ENCODE data around the gene MUC2. TPM values are rescaled to one million over a fixed set of nuclear protein-coding genes. Genes with fewer than 3 reads are reported as not detected.

The MUC2 gene
- total RNA-seq, 1 experiment from 2014 or later: 0.47 TPM

DNA sequence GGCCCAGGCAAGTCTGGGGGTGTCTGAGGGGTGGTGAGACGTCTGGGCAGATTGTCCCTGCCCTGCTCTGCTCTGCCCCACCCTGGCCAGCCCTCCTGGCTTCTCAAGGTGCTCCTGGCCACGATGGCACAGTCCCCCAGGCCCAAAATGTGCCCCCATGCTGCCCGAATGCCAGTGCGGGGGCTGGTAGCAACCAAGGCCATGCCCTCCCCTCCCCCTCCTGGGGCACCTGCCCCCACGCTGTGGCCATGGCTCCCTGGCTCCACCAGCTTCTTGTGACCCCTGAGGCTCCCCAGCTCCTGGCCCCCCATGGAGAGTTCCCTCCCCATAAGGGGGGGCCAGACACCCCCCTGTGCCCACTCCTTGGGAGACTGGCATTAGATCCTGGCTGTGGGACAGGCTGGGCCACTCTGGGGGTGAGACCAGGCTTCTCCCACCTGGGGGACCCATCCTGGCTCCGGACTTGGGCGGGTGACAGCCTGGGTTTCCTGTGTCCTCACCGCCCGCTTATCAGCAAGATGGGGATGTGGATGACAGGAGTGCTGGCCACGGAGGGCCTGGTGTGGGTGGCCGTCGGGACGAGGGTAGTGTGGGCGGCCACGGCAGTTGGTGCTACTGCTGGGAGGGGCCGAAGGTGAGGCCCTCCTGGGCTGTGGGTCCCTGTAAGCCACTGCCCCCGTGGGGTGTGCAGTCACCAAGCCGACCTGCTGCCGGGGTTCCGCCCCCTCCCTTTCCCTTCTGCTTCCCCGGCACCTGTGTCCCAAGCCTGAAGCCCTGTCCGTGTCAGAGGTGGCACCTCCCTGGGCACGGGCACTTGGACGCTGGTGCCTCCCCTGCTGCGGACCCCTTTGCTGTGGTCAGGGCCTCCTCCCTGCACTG is 22.3 kb upstream of the MUC2 start:
- intact Hi-C loops (cut with micrococcal nuclease): loop anchor here (10.0 kb wide), 1 partner anchor 178 kb away; no protein-coding TSS in a partner anchor
- no peaks in the 10 kb centered on the region for H3K36me3 ChIP-seq (ENCODE audit: control insufficient read depth in 1 of 2, insufficient read depth in 2 of 2, low read length in 2 of 2)
- H3K4me1 ChIP-seq (ENCODE audit: control insufficient read depth in 1 of 2, insufficient read depth in 2 of 2, low read length in 2 of 2): peaks cover 3 to 18% of the 10 kb centered on the region in 2 experiments; a peak in 3 of 4 replicates
- H2AFZ ChIP-seq (ENCODE audit: low read depth, low read length, poor library complexity, severe bottlenecking): no peak overlapping the region
- no peaks in the 10 kb centered on the region for H3K9me3 ChIP-seq (ENCODE audit: control insufficient read depth in 1 of 2, insufficient read depth in 1 of 2, low read depth in 1 of 2, low read length in 2 of 2)
- ChIA-PET CTCF (interaction anchor here (1.0 to 1.6 kb wide), 2 partner anchors 128 to 154 kb away, joined by 3 to 6 read pairs; no protein-coding TSS in a partner anchor), POLR2A (no interaction called here), RAD21 (ENCODE audit: low non-redundant PET in 1 of 2, low total read pairs in 2 of 2, uncharacterized antibody in 2 of 2, unreplicated experiment in 2 of 2) (interaction anchor here in 1 of 2 experiments (1.0 kb wide), 1 partner anchor 204 kb away, joined by 4 read pairs; no protein-coding TSS in a partner anchor)
- BruUV-seq (replicated peaks): no TSS peak
- no peaks in the 10 kb centered on the region for H4K20me1 ChIP-seq (ENCODE audit: insufficient read depth)
- H3K9ac ChIP-seq (ENCODE audit: low read length): no peak overlapping the region
- DNase-seq (ENCODE audit: low read depth, low spot score) (no peak), ATAC-seq (no peak)
- H3K79me2 ChIP-seq (ENCODE audit: insufficient read depth, low read length): no peaks in the 10 kb centered on the region
- H3K27me3 ChIP-seq (ENCODE audit: insufficient read depth, low read length): no peaks in the 10 kb centered on the region
- no peak overlapping the region for H3K4me2 ChIP-seq (ENCODE audit: low read length)
- H3K27ac ChIP-seq (ENCODE audit: low read depth, low read length): no peak overlapping the region; the same call in 1 of the 2 replicates
- H3K4me3 ChIP-seq (replicated peaks in 1 of 2; ENCODE audit: low read depth in 1 of 2, low read length in 2 of 2): no peak overlapping the region
- H3K9me2 ChIP-seq (ENCODE audit: insufficient read depth): no peaks in the 10 kb centered on the region
- TF ChIP-seq TCF7L2 (IDR thresholded peaks at IDR 0.05; ENCODE audit: borderline replicate concordance, extremely low read depth, insufficient read depth, insufficient read length) (no peak), FOSL1 (IDR thresholded peaks at IDR 0.05; ENCODE audit: low read depth) (no peak), YY1 (IDR thresholded peaks at IDR 0.05; ENCODE audit: extremely low read depth, insufficient replicate concordance, low read depth, low read length) (no peak), POLR2A (IDR thresholded peaks at IDR 0.05; ENCODE audit: borderline replicate concordance, extremely low read depth, insufficient read depth, insufficient read length) (no peak), EZH2 (IDR thresholded peaks at IDR 0.05) (no peak), EZH2phosphoT487 (IDR thresholded peaks at IDR 0.05; ENCODE audit: borderline replicate concordance) (no peak), JUND (IDR thresholded peaks at IDR 0.05) (no peak), ZFX (IDR thresholded peaks at IDR 0.05) (no peak), CBX3 (IDR thresholded peaks at IDR 0.05; ENCODE audit: low read depth) (no peak), SP1 (IDR thresholded peaks at IDR 0.05; ENCODE audit: low read depth) (no peak), CEBPB (IDR thresholded peaks at IDR 0.05; ENCODE audit: low read depth) (no peak), ELF1 (IDR thresholded peaks at IDR 0.05; ENCODE audit: borderline replicate concordance, low read depth) (no peak), EGR1 (IDR thresholded peaks at IDR 0.05; ENCODE audit: low read depth) (no peak), SIN3A (IDR thresholded peaks at IDR 0.05; ENCODE audit: low read depth) (no peak)
- TF ChIP-seq, protein P1, sequence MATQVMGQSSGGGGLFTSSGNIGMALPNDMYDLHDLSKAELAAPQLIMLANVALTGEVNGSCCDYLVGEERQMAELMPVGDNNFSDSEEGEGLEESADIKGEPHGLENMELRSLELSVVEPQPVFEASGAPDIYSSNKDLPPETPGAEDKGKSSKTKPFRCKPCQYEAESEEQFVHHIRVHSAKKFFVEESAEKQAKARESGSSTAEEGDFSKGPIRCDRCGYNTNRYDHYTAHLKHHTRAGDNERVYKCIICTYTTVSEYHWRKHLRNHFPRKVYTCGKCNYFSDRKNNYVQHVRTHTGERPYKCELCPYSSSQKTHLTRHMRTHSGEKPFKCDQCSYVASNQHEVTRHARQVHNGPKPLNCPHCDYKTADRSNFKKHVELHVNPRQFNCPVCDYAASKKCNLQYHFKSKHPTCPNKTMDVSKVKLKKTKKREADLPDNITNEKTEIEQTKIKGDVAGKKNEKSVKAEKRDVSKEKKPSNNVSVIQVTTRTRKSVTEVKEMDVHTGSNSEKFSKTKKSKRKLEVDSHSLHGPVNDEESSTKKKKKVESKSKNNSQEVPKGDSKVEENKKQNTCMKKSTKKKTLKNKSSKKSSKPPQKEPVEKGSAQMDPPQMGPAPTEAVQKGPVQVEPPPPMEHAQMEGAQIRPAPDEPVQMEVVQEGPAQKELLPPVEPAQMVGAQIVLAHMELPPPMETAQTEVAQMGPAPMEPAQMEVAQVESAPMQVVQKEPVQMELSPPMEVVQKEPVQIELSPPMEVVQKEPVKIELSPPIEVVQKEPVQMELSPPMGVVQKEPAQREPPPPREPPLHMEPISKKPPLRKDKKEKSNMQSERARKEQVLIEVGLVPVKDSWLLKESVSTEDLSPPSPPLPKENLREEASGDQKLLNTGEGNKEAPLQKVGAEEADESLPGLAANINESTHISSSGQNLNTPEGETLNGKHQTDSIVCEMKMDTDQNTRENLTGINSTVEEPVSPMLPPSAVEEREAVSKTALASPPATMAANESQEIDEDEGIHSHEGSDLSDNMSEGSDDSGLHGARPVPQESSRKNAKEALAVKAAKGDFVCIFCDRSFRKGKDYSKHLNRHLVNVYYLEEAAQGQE (IDR thresholded peaks at IDR 0.05; ENCODE audit: low read depth): no peak
- TF ChIP-seq, protein P2, sequence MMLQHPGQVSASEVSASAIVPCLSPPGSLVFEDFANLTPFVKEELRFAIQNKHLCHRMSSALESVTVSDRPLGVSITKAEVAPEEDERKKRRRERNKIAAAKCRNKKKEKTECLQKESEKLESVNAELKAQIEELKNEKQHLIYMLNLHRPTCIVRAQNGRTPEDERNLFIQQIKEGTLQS (IDR thresholded peaks at IDR 0.05): no peak
- TF ChIP-seq, protein P3, sequence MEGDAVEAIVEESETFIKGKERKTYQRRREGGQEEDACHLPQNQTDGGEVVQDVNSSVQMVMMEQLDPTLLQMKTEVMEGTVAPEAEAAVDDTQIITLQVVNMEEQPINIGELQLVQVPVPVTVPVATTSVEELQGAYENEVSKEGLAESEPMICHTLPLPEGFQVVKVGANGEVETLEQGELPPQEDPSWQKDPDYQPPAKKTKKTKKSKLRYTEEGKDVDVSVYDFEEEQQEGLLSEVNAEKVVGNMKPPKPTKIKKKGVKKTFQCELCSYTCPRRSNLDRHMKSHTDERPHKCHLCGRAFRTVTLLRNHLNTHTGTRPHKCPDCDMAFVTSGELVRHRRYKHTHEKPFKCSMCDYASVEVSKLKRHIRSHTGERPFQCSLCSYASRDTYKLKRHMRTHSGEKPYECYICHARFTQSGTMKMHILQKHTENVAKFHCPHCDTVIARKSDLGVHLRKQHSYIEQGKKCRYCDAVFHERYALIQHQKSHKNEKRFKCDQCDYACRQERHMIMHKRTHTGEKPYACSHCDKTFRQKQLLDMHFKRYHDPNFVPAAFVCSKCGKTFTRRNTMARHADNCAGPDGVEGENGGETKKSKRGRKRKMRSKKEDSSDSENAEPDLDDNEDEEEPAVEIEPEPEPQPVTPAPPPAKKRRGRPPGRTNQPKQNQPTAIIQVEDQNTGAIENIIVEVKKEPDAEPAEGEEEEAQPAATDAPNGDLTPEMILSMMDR (IDR thresholded peaks at IDR 0.05 in 2 of 3, conservative IDR thresholded peaks at IDR 0.05 in 1 of 3; ENCODE audit: borderline replicate concordance in 1 of 3, insufficient read depth in 1 of 3, low read depth in 2 of 3, low read length in 2 of 3): no peak
